Ishikawa (cell line): ENCODE measurements around the gene CUEDC2.

Experiments used
- EGR1 ChIP-seq: IDR thresholded peaks from 2 replicates; pipeline ENCODE4 v1.6.1; 2012
- MAX ChIP-seq: IDR thresholded peaks from 2 replicates; pipeline ENCODE4 v1.6.1; 2012
- REST ChIP-seq: IDR thresholded peaks from 2 replicates; pipeline ENCODE4 v1.6.1; 2012; ENCODE audit warnings: low read depth, mild to moderate bottlenecking
- TAF1 ChIP-seq: IDR thresholded peaks from 2 replicates; pipeline ENCODE4 v1.6.1; 2012; ENCODE audit warnings: low read depth, mild to moderate bottlenecking
- USF1 ChIP-seq: IDR thresholded peaks from 2 replicates; pipeline ENCODE4 v1.6.1; 2012

GRCh38 chr10:102375250-102375649 is 57.1 kb downstream of the CUEDC2 start:
- no peak for TF ChIP-seq USF1
- TF ChIP-seq EGR1, result no peak
- no peak for TF ChIP-seq MAX
- no peak for TF ChIP-seq REST
- no peak for TF ChIP-seq TAF1
